Naive thymus-derived CD8-positive, alpha-beta T cell (primary cell): Measurements from ENCODE around the gene LY86. TPM values are rescaled to one million over a fixed set of nuclear protein-coding genes. Genes with fewer than 3 reads are reported as not detected.
A peak's percentile ranks its signal among the peaks of the same experiment; 100 is the strongest.

Experiments
- ATAC-seq, 2 donors: fragments of 150-1000 bp; cut with Tn5 transposase in 1 of 2; sonication (Bioruptor Pico), chemical (Tn5 transposase) in 1 of 2; 1 replicate in 1 of 2; 2 replicates in 1 of 2; pipeline ENCODE4 v1.10.0; 2021; ENCODE audit warnings: mild to moderate bottlenecking in 2 of 2, moderate library complexity in 2 of 2
- POLR2A ChIA-PET: fragments of 350-600 bp; sonication (Branson Sonifier 250); formaldehyde crosslinking; loops from one replicate; lab custom pipeline; 2021; ENCODE audit warnings: antibody characterized with exemption; lab: Charles Lee
- DNase-seq, 10 donors: peaks; one replicate each; pipeline versions ENCODE4 v3.0.0 to v3.0.0-alpha.2; 2020 to 2022
- H3K27ac Mint-ChIP-seq, 10 donors: one replicate each; pipeline ENCODE4 v1.8.0; 2020 to 2022; ENCODE audit warnings: mild to moderate bottlenecking in 10 of 10, mixed read lengths in 10 of 10, moderate library complexity in 4 of 10, inconsistent platforms in 1 of 10
- H3K27me3 Mint-ChIP-seq, 5 donors: one replicate each; pipeline ENCODE4 v1.8.0; 2021 to 2022; ENCODE audit warnings: mixed read lengths in 5 of 5
- H3K36me3 Mint-ChIP-seq, 3 donors: one replicate each; pipeline ENCODE4 v1.8.0; 2020 to 2022; ENCODE audit warnings: mixed read lengths in 3 of 3, mild to moderate bottlenecking in 2 of 3, inconsistent platforms in 1 of 3
- H3K4me1 Mint-ChIP-seq, 4 donors: one replicate each; pipeline ENCODE4 v1.8.0; 2021 to 2022; ENCODE audit warnings: mixed read lengths in 4 of 4
- H3K4me3 Mint-ChIP-seq, 10 donors: one replicate each; pipeline ENCODE4 v1.8.0; 2020 to 2022; ENCODE audit warnings: mild to moderate bottlenecking in 10 of 10, mixed read lengths in 10 of 10, moderate library complexity in 6 of 10, inconsistent platforms in 1 of 10
- H3K9me3 Mint-ChIP-seq, 9 donors: one replicate each; pipeline ENCODE4 v1.8.0; 2020 to 2022; ENCODE audit warnings: mixed read lengths in 9 of 9, mild to moderate bottlenecking in 3 of 9, inconsistent platforms in 1 of 9, moderate library complexity in 1 of 9
- polyA plus RNA-seq, 3 donors: library from polyadenylated mRNA; unstranded; fragments of 300-500 nt; fragmentation: Illumina TruSeq; gene quantifications; one replicate each; pipeline ENCODE4 v1.2.3, GENCODE V29; 2021
- total RNA-seq, 8 experiments: library from RNA in 2 of 8; stranded (reverse) in 2 of 8; gene quantifications; one replicate each; pipeline ENCODE4 v1.2.3 and lab custom pipeline; 2021 to 2026

The LY86 gene
- total and polyA plus RNA-seq, 5 experiments from 2014 or later, result 2.2 to 7.0 (median 6.0) TPM

GRCh38 chr6:6679633-6680032 is 91.1 kb downstream of the LY86 start:
- no peaks in the 10 kb centered on the region for H3K36me3 Mint-ChIP-seq
- peaks cover 5 to 12% (median 10%) of the 10 kb centered on the region in 4 donors for H3K4me1 Mint-ChIP-seq
- POLR2A ChIA-PET, result no interaction called here
- H3K4me3 Mint-ChIP-seq, result no peak overlapping the region
- ATAC-seq (no peak), DNase-seq (no peak)
- H3K27me3 Mint-ChIP-seq, result peaks cover 0 to 7% (median 0%) of the 10 kb centered on the region in 5 donors
- H3K9me3 Mint-ChIP-seq, result no peaks in the 10 kb centered on the region
- H3K27ac Mint-ChIP-seq, result no peak overlapping the region

GRCh38 chr6:6680526-6680925 is 92.0 kb downstream of the LY86 start:
- ATAC-seq (no peak), DNase-seq (no peak)
- POLR2A ChIA-PET, result no interaction called here
- Mint-ChIP-seq H3K9me3 (no peaks in the 10 kb centered on the region), H3K4me3 (no peak overlapping the region), H3K36me3 (no peaks in the 10 kb centered on the region), H3K4me1 (peaks cover 5 to 13% (median 10%) of the 10 kb centered on the region in 4 donors), H3K27me3 (peaks cover 0 to 7% (median 0%) of the 10 kb centered on the region in 5 donors), H3K27ac (no peak overlapping the region)

- H3K4me3 Mint-ChIP-seq, result no peak overlapping the region
- no peaks in the 10 kb centered on the region for H3K36me3 Mint-ChIP-seq
- DNase-seq (no peak), ATAC-seq (no peak)
- H3K27ac Mint-ChIP-seq, result peak overlapping the region in 1 of 10 donors; percentile 63
- no peaks in the 10 kb centered on the region for H3K9me3 Mint-ChIP-seq
- POLR2A ChIA-PET, result no interaction called here
- peaks cover 0 to 7% (median 0%) of the 10 kb centered on the region in 5 donors for H3K27me3 Mint-ChIP-seq
- peaks cover 5 to 13% (median 10%) of the 10 kb centered on the region in 4 donors for H3K4me1 Mint-ChIP-seq
These were observed 92.7 kb downstream of the LY86 start for GRCh38 chr6:6681075-6681849.

GRCh38 chr6:6682225-6682624 is 93.7 kb downstream of the LY86 start:
- no peaks in the 10 kb centered on the region for H3K36me3 Mint-ChIP-seq
- H3K4me3 Mint-ChIP-seq, result no peak overlapping the region
- peak overlapping the region in 1 of 10 donors; percentile 35 for H3K27ac Mint-ChIP-seq
- H3K9me3 Mint-ChIP-seq, result no peaks in the 10 kb centered on the region
- POLR2A ChIA-PET, result no interaction called here
- ATAC-seq (no peak), DNase-seq (no peak)
- peaks cover 0 to 7% (median 0%) of the 10 kb centered on the region in 5 donors for H3K27me3 Mint-ChIP-seq
- peaks cover 0 to 7% (median 3%) of the 10 kb centered on the region in 4 donors for H3K4me1 Mint-ChIP-seq

GRCh38 chr6:6683969-6684833 is 95.7 kb downstream of the LY86 start:
- H3K4me1 Mint-ChIP-seq, result peaks cover 5 to 13% (median 9%) of the 10 kb centered on the region in 4 donors
- POLR2A ChIA-PET, result no interaction called here
- H3K4me3 Mint-ChIP-seq, result peak overlapping the region in 1 of 10 donors; percentile 40
- no peaks in the 10 kb centered on the region for H3K9me3 Mint-ChIP-seq
- H3K27ac Mint-ChIP-seq, result no peak overlapping the region
- DNase-seq (no peak), ATAC-seq (no peak)
- no peaks in the 10 kb centered on the region for H3K36me3 Mint-ChIP-seq
- peaks cover 0 to 7% (median 0%) of the 10 kb centered on the region in 5 donors for H3K27me3 Mint-ChIP-seq

- POLR2A ChIA-PET, result no interaction called here
- DNase-seq (no peak), ATAC-seq (no peak)
- Mint-ChIP-seq H3K27ac (peak overlapping the region in 1 of 10 donors; percentile 74), H3K9me3 (no peaks in the 10 kb centered on the region), H3K4me1 (peaks cover 5 to 14% (median 10%) of the 10 kb centered on the region in 4 donors), H3K36me3 (no peaks in the 10 kb centered on the region), H3K4me3 (no peak overlapping the region), H3K27me3 (peaks cover 0 to 7% (median 0%) of the 10 kb centered on the region in 5 donors)
These were observed 96.9 kb downstream of the LY86 start for GRCh38 chr6:6685249-6686040.

- no peak for DNase-seq
- Mint-ChIP-seq H3K27me3 (peaks cover 0 to 7% (median 0%) of the 10 kb centered on the region in 5 donors), H3K27ac (no peak overlapping the region), H3K9me3 (peaks cover 0 to 6% (median 4%) of the 10 kb centered on the region in 9 donors), H3K36me3 (peaks cover 0 to 4% (median 0%) of the 10 kb centered on the region in 3 donors), H3K4me3 (peak overlapping the region in 1 of 10 donors; percentile 70), H3K4me1 (peaks cover 5 to 14% (median 10%) of the 10 kb centered on the region in 4 donors)
- ATAC-seq, result no peak
- POLR2A ChIA-PET, result no interaction called here
These were observed 97.7 kb downstream of the LY86 start for GRCh38 chr6:6686176-6686575.

- peaks cover 0 to 4% (median 0%) of the 10 kb centered on the region in 3 donors for H3K36me3 Mint-ChIP-seq
- peak overlapping the region in 2 of 10 donors; percentile 51 to 70 for H3K4me3 Mint-ChIP-seq
- H3K27ac Mint-ChIP-seq, result peak overlapping the region in 1 of 10 donors; percentile 88
- H3K27me3 Mint-ChIP-seq, result peaks cover 0 to 7% (median 0%) of the 10 kb centered on the region in 5 donors
- POLR2A ChIA-PET, result no interaction called here
- ATAC-seq (no peak), DNase-seq (peak in 1 of 10 donors; percentile 31)
- H3K4me1 Mint-ChIP-seq, result peaks cover 5 to 14% (median 10%) of the 10 kb centered on the region in 4 donors
- peaks cover 0 to 14% (median 4%) of the 10 kb centered on the region in 9 donors for H3K9me3 Mint-ChIP-seq
These were observed 98.5 kb downstream of the LY86 start for GRCh38 chr6:6686748-6687601.

GRCh38 chr6:6688283-6688682 is 99.8 kb downstream of the LY86 start:
- Mint-ChIP-seq H3K9me3 (peaks cover 0 to 15% (median 4%) of the 10 kb centered on the region in 9 donors), H3K36me3 (peaks cover 0 to 4% (median 0%) of the 10 kb centered on the region in 3 donors), H3K27me3 (peaks cover 0 to 3% (median 0%) of the 10 kb centered on the region in 5 donors), H3K27ac (peak overlapping the region in 1 of 10 donors; percentile 82), H3K4me3 (no peak overlapping the region), H3K4me1 (peaks cover 5 to 14% (median 10%) of the 10 kb centered on the region in 4 donors)
- no peak for ATAC-seq
- POLR2A ChIA-PET, result no interaction called here
- no peak for DNase-seq

- peaks cover 0 to 15% (median 4%) of the 10 kb centered on the region in 9 donors for H3K9me3 Mint-ChIP-seq
- H3K36me3 Mint-ChIP-seq, result peaks cover 0 to 4% (median 0%) of the 10 kb centered on the region in 3 donors
- DNase-seq (no peak), ATAC-seq (no peak)
- no peak overlapping the region for H3K4me3 Mint-ChIP-seq
- H3K4me1 Mint-ChIP-seq, result peaks cover 5 to 14% (median 9%) of the 10 kb centered on the region in 4 donors
- H3K27ac Mint-ChIP-seq, result no peak overlapping the region
- POLR2A ChIA-PET, result no interaction called here
- H3K27me3 Mint-ChIP-seq, result peaks cover 0 to 3% (median 0%) of the 10 kb centered on the region in 5 donors
These were observed 100.4 kb downstream of the LY86 start for GRCh38 chr6:6688951-6689350.

GRCh38 chr6:6689400-6690143 is 101.1 kb downstream of the LY86 start:
- peaks cover 0 to 5% (median 3%) of the 10 kb centered on the region in 5 donors for H3K27me3 Mint-ChIP-seq
- H3K4me3 Mint-ChIP-seq, result no peak overlapping the region
- no peak overlapping the region for H3K27ac Mint-ChIP-seq
- no peak for ATAC-seq
- DNase-seq, result no peak
- H3K4me1 Mint-ChIP-seq, result peaks cover 5 to 11% (median 9%) of the 10 kb centered on the region in 4 donors
- H3K9me3 Mint-ChIP-seq, result peaks cover 0 to 15% (median 4%) of the 10 kb centered on the region in 9 donors
- peaks cover 0 to 4% (median 0%) of the 10 kb centered on the region in 3 donors for H3K36me3 Mint-ChIP-seq
- POLR2A ChIA-PET, result no interaction called here
